Liver (tissue), 3 donors: Measurements from ENCODE around the gene H2BK1.

Experiments used
- TAF1 ChIP-seq: conservative IDR thresholded peaks from 2 replicates; pipeline ENCODE4 v1.6.1; 2016; ENCODE audit warnings: antibody characterized with exemption, mild to moderate bottlenecking
- TF ChIP-seq, protein P1 (sequence below): fragments of 150-350 bp; IDR thresholded peaks from 2 replicates; pipeline ENCODE4 v1.5.1; 2017; ENCODE audit warnings: improper control_type of control experiment, low read depth, low read length; ENCODE audit not compliant: missing input control
- donor health status: healthy.
- donor health status: healthy.

DNA sequence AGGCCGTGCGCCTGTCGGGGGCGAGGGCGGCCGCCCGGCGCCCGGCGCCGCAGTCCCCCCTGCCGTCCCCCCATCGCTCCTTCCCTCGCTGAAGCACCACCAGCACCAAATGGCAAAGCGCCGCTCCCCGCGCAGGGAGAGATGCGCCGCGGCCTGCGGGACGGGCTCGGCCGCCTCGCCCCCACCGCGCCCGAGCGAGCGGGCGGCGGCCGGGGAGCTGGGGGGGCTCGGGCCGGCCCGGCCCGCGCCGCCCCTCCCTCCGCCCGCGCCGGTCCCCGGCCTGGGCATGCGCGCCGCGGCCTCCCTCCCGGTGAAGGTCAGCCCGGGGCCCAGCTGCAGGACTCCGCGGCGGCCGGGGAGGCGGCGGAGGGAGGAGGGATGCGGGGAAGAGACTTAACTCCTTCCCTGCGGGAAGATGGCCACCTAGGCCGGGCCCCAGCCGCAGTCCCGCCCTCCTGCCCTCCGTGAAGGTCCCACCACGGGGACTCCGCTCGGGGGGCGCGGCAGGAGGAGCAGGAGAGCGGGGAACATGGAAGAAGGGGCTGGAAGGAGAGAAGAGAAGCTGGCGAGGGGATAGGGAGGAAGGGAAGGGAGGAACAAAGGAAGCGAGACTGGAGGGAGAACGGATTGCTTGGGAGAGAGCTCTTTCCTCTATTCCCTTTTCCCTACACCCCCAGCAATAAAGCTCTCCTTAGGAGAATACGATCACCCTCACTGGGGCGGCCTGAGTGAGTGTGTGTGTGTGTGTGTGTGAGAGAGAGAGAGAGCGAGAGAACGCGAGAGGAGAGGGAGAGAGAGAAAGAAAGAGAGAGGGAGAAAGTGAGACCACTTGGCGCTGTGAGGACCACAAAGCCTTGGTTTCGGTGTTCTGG, 41.6 kb upstream of the H2BK1 start:
- TF ChIP-seq, protein P1, sequence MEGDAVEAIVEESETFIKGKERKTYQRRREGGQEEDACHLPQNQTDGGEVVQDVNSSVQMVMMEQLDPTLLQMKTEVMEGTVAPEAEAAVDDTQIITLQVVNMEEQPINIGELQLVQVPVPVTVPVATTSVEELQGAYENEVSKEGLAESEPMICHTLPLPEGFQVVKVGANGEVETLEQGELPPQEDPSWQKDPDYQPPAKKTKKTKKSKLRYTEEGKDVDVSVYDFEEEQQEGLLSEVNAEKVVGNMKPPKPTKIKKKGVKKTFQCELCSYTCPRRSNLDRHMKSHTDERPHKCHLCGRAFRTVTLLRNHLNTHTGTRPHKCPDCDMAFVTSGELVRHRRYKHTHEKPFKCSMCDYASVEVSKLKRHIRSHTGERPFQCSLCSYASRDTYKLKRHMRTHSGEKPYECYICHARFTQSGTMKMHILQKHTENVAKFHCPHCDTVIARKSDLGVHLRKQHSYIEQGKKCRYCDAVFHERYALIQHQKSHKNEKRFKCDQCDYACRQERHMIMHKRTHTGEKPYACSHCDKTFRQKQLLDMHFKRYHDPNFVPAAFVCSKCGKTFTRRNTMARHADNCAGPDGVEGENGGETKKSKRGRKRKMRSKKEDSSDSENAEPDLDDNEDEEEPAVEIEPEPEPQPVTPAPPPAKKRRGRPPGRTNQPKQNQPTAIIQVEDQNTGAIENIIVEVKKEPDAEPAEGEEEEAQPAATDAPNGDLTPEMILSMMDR, result no peak
- no peak for TF ChIP-seq TAF1
